Esophagus squamous epithelium (tissue), 4 donors: ENCODE measurements around the gene BAHD1.

Experiments used
- CTCF ChIP-seq, 6 experiments: fragments of 450-650 bp in 4 of 6; fragments of 200-600 bp in 2 of 6; sonication (generic) in 2 of 6; IDR thresholded peaks; one replicate each; pipeline ENCODE4 v1.5.1; 2016 to 2019; ENCODE audit warnings: antibody characterized with exemption in 6 of 6, mild to moderate bottlenecking in 4 of 6, moderate library complexity in 4 of 6
- POLR2A ChIP-seq, 4 donors: fragments of 450-650 bp; IDR thresholded peaks; one replicate each; pipeline ENCODE4 v1.6.1; 2017; ENCODE audit warnings: antibody characterized with exemption in 4 of 4, mild to moderate bottlenecking in 4 of 4, moderate library complexity in 3 of 4

GRCh38 chr15:40415226-40415625 is 25.5 kb upstream of the BAHD1 start:
- TF ChIP-seq CTCF (IDR thresholded peaks at IDR 0.05) (no peak), POLR2A (IDR thresholded peaks at IDR 0.05) (no peak)
